Ishikawa (cell line): ENCODE measurements around the gene CHPF2.

ENCODE experiments used
- CEBPB ChIP-seq: IDR thresholded peaks from 2 replicates; pipeline ENCODE4 v1.6.1; 2012
- CREB1 ChIP-seq: IDR thresholded peaks from 2 replicates; pipeline ENCODE4 v1.6.1; 2012; ENCODE audit warnings: low read depth
- EGR1 ChIP-seq: IDR thresholded peaks from 2 replicates; pipeline ENCODE4 v1.6.1; 2012
- EP300 ChIP-seq: IDR thresholded peaks from 2 replicates; pipeline ENCODE4 v1.6.1; 2012; ENCODE audit warnings: borderline replicate concordance
- FOXM1 ChIP-seq: IDR thresholded peaks from 2 replicates; pipeline ENCODE4 v1.6.1; 2012; ENCODE audit warnings: low read depth, borderline replicate concordance
- NFIC ChIP-seq: IDR thresholded peaks from 2 replicates; pipeline ENCODE4 v1.6.1; 2012
- RAD21 ChIP-seq: IDR thresholded peaks from 2 replicates; pipeline ENCODE4 v1.6.1; 2012; ENCODE audit warnings: low read depth
- TAF1 ChIP-seq: IDR thresholded peaks from 2 replicates; pipeline ENCODE4 v1.6.1; 2012; ENCODE audit warnings: low read depth, mild to moderate bottlenecking
- TCF12 ChIP-seq: IDR thresholded peaks from 2 replicates; pipeline ENCODE4 v1.6.1; 2012; ENCODE audit warnings: low read depth
- TEAD4 ChIP-seq: IDR thresholded peaks from 2 replicates; pipeline ENCODE4 v1.6.1; 2012
- YY1 ChIP-seq: IDR thresholded peaks from 2 replicates; pipeline ENCODE4 v1.6.1; 2012; ENCODE audit warnings: low read depth
- ZBTB7A ChIP-seq: IDR thresholded peaks from 2 replicates; pipeline ENCODE4 v1.6.1; 2012; ENCODE audit warnings: low read depth
- TF ChIP-seq, protein P1 (sequence below): IDR thresholded peaks from 2 replicates; pipeline ENCODE4 v1.6.1; 2012; ENCODE audit warnings: low read depth, mild to moderate bottlenecking
- TF ChIP-seq, protein P2 (sequence below): IDR thresholded peaks from 2 replicates; pipeline ENCODE4 v1.6.1; 2012
- TF ChIP-seq, protein P3 (sequence below): IDR thresholded peaks from 2 replicates; pipeline ENCODE4 v1.6.1; 2012

The CHPF2 gene

DNA sequence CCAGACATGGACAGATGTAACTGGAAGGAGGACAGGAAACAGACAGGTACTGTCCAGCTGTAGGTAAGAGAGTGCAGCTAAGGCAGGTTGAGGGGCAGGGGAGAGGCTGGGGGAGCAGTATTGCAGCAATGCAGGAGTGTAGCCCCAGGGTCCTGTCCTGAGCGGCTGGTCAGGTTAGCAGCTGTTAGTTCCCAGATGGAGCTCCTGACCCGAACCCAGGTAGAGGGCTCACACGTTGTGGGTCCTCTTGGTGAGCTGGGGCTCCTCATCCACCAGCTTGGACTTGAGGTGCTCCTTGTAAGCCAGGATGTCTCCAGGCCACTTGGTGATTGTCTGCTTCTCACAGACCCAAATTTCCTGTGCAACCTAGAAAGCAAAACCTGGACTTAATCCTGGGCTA, 18.5 kb upstream of the CHPF2 start:
- no peak for TF ChIP-seq CREB1

DNA sequence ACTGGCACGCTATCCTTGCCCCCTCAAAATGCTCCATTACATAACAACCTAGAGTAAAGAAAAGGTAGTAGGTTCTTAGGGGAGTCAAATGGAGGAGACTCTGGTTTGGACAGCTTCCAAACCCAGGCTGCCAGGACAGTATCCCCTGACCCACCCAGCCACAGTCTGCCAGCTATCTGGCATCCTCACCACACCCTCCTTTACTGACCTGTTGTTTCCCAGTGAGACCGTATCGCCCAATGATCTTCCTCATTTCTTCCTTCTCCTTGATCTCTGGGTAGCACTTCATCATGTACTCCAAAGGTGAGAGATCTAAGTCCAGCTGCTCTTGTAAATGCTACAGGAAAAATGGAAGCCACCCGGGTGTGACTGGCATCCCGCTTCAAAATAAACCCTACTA, 16.9 kb upstream of the CHPF2 start:
- TF ChIP-seq TAF1 (no peak), CREB1 (no peak), CEBPB (no peak), RAD21 (no peak), YY1 (no peak), TCF12 (no peak), TEAD4 (no peak), FOXM1 (no peak), NFIC (no peak), ZBTB7A (no peak), EP300 (no peak), EGR1 (no peak)
- TF ChIP-seq, protein P1, sequence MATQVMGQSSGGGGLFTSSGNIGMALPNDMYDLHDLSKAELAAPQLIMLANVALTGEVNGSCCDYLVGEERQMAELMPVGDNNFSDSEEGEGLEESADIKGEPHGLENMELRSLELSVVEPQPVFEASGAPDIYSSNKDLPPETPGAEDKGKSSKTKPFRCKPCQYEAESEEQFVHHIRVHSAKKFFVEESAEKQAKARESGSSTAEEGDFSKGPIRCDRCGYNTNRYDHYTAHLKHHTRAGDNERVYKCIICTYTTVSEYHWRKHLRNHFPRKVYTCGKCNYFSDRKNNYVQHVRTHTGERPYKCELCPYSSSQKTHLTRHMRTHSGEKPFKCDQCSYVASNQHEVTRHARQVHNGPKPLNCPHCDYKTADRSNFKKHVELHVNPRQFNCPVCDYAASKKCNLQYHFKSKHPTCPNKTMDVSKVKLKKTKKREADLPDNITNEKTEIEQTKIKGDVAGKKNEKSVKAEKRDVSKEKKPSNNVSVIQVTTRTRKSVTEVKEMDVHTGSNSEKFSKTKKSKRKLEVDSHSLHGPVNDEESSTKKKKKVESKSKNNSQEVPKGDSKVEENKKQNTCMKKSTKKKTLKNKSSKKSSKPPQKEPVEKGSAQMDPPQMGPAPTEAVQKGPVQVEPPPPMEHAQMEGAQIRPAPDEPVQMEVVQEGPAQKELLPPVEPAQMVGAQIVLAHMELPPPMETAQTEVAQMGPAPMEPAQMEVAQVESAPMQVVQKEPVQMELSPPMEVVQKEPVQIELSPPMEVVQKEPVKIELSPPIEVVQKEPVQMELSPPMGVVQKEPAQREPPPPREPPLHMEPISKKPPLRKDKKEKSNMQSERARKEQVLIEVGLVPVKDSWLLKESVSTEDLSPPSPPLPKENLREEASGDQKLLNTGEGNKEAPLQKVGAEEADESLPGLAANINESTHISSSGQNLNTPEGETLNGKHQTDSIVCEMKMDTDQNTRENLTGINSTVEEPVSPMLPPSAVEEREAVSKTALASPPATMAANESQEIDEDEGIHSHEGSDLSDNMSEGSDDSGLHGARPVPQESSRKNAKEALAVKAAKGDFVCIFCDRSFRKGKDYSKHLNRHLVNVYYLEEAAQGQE: no peak

DNA sequence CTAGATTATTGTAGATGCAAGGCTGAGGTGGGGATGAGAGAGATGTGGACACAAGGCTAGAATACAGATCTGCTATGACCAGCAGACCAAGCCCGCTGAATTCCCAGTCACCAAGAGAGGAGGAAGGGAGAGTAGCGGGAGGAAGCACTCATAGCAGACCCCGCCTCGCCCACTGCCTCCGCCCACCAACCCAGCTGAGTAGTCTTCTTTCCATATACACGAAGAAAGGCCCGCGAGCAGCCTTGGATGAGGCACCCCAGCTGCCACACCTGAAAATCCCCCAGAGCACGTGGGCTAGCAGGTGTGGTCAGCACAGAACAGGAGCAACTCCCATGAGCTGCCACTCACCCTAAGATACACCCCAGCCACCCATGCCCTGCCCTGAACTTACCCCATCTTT, 14.1 kb upstream of the CHPF2 start:
- TF ChIP-seq TCF12: no peak
- TF ChIP-seq, protein P2, sequence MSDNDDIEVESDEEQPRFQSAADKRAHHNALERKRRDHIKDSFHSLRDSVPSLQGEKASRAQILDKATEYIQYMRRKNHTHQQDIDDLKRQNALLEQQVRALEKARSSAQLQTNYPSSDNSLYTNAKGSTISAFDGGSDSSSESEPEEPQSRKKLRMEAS: no peak
- no peak for TF ChIP-seq ZBTB7A
- no peak for TF ChIP-seq RAD21
- no peak for TF ChIP-seq EGR1
- TF ChIP-seq FOXM1: no peak

DNA sequence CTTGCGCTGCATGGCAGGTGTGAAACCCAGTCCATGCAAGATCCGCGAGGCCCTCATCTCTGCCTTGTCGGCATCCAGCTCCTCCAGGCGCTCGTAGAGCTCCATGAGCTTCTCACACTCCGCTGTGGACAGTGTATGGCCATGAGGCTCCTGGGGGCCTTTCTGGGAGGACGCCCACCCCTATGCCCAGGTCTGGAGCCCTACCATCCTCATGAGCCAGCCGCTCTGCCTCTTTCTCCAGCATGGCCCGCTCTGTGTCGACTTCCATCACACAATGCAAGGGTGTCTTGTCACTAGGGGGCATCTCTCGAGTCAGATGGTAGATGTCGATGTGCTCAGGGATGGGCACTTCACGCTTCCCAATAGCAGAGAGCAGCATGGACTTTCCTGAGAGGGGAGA, 8.6 kb upstream of the CHPF2 start:
- no peak for TF ChIP-seq CEBPB
- TF ChIP-seq, protein P3, sequence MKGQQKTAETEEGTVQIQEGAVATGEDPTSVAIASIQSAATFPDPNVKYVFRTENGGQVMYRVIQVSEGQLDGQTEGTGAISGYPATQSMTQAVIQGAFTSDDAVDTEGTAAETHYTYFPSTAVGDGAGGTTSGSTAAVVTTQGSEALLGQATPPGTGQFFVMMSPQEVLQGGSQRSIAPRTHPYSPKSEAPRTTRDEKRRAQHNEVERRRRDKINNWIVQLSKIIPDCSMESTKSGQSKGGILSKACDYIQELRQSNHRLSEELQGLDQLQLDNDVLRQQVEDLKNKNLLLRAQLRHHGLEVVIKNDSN: no peak
- TF ChIP-seq TEAD4: no peak
- no peak for TF ChIP-seq YY1
- TF ChIP-seq, protein P1: no peak
- no peak for TF ChIP-seq ZBTB7A
- no peak for TF ChIP-seq TCF12
- no peak for TF ChIP-seq NFIC
- TF ChIP-seq, protein P2: no peak
- TF ChIP-seq CREB1: no peak
- TF ChIP-seq RAD21: no peak
- no peak for TF ChIP-seq EGR1
- no peak for TF ChIP-seq TAF1
- no peak for TF ChIP-seq FOXM1
- TF ChIP-seq EP300: no peak

DNA sequence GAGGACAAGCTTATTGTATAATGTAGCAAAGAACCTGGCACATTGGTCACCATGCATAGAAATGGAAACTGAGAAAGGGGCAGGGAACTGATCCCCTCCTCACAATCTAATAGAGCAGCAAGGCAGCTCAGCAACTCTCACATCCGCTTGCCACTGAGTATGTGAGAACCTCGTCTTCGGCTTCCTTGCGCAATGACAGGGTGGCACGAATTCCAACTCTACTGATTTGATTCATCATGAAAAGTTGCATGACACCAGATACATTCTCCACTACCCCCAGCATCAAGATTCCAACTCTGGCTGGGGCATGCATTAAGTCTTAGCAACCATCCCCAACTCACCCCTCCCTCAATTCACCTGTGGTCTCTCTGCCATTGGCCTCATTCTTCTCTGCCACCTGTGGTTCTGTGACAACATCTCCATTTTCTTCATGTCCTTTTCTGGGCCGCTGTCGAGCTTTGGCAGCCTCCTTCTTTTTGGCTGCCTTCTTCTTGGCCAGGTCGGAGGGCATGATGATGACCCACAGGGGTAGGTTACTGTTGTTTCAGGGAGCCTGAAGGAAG, 6.3 kb upstream of the CHPF2 start:
- TF ChIP-seq EP300 (no peak), NFIC (no peak), TEAD4 (no peak), CEBPB (no peak; the same call in 1 of the 2 replicates), ZBTB7A (no peak), FOXM1 (no peak), TCF12 (no peak), CREB1 (no peak), EGR1 (no peak), TAF1 (no peak), YY1 (no peak), RAD21 (no peak)
- TF ChIP-seq, protein P1: no peak
- TF ChIP-seq, protein P2: no peak
- TF ChIP-seq, protein P3: no peak
